Cortex of kidney (tissue), 1 donor: ENCODE data around the gene PPP1R37.
A peak's percentile ranks its signal among the peaks of the same experiment; 100 is the strongest.

Source experiments
- DNase-seq: peaks from one replicate; lab custom pipeline; 2025; lab: John Stamatoyannopoulos, UW

Gene PPP1R37

DNA sequence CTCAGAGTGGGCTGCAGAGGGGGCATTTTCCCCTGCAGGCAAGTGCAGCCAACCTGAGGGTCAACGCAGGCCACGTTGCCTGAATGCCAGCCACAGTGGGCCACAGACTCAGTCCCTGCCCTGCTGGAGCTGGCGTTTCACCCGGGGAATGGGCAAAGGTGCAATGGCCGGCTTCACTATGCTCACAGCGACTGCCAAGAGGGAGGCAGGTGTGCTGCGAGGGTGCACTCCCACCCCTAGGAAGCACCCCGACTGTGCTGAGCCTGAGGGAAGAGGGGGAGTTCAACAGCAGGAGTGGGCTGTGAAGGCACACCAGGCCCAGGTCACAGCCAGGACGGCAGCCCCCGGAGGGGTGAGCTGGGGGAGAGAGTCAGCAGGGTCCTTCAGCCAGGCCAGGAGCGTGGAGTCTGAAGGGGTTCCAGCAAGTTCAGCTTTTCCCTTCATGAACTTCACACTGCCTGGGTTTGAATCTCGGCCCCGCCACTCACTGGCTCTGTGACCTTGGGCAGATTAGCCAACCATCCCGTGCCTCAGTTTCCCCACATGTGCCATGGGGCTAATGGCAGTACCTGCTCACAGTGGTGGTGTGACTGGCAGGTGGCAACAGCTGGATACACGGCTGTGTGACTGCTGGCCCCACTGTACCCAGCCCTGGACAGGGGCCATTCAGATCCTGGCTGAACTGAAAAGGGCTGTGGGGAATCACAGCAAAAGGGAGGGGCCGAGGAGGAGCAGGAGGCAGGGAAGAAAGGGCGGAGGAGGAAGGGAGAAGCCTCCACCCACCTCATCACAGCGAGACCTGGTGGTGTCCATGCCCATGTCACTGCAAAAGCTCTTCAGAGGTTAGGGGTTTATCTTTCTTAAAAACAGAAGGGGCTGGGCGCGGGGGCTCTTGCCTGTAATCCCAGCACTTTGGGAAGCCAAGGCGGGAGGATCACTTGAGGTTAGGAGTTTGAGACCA is 77.4 kb downstream of the PPP1R37 start:
- DNase-seq = no peak

- no peak for DNase-seq
These were observed 78.2 kb downstream of the PPP1R37 start for GRCh38 chr19:45171211-45171623.

GRCh38 chr19:45172173-45172572 is 79.2 kb downstream of the PPP1R37 start:
- DNase-seq = no peak

DNA sequence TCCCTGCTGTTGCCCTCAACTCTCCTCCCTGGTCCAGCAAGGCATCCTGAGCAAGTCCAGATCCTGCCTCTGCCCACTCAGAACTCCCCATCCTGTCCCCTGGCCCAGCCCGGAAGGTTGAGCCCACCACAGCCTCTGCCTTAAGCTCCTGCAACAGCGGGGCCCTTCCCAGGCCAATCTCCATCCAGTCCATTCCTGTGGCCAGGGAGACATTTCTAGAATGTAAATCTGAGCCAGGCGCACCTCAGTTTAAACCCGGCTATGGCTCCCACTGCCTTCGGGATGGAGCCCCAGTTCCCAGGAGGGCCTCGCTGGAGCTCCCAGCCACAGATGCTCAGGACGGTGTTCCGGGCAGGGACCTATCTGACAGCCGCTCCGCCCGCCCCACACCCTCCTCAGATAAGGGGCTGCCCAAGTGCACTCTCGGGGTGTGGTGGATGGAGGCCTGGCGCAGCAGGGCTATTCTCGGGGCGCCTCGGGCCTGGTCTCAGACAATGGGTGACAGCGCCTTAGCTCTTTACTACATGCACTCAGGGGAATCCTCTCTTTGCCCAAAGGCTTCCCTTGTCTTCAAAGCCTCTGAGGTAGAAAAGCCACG is 79.7 kb downstream of the PPP1R37 start:
- DNase-seq = no peak

DNA sequence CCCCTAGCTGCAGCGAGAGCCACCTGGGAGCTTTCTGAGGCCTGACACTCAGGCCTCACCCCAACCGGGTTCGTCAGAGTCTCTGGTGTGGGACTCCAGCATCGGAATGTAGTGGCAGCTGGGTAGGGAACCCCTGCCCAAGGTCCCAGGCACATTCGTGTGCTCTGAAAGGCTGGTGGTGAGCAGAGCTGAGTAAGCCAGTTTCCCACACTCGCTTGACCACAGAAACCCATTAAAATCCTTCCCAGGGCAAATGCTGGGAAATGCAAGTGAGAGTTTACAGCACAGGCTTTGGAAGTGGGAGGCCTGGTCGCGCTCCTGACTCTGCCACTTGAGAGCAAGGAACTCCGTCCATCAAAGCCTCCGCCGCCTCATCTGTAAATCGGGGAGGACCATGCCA is 80.8 kb downstream of the PPP1R37 start:
- no peak for DNase-seq

GRCh38 chr19:45175515-45176345 is 82.8 kb downstream of the PPP1R37 start:
- DNase-seq = no peak

GRCh38 chr19:45177817-45178261 is 84.9 kb downstream of the PPP1R37 start, which contains the start of gene TRAPPC6A:
Gene TRAPPC6A (minus strand): TSS chr19:45178237. CDS start chr19:45178218, 19 bp downstream.
- DNase-seq = no peak

GRCh38 chr19:45178262-45179071 is 85.5 kb downstream of the PPP1R37 start, which contains the start of gene BLOC1S3:
Gene BLOC1S3 (plus strand): TSS chr19:45178784. CDS start chr19:45179297, 513 bp downstream.
- DNase-seq = peak; percentile 52

DNA sequence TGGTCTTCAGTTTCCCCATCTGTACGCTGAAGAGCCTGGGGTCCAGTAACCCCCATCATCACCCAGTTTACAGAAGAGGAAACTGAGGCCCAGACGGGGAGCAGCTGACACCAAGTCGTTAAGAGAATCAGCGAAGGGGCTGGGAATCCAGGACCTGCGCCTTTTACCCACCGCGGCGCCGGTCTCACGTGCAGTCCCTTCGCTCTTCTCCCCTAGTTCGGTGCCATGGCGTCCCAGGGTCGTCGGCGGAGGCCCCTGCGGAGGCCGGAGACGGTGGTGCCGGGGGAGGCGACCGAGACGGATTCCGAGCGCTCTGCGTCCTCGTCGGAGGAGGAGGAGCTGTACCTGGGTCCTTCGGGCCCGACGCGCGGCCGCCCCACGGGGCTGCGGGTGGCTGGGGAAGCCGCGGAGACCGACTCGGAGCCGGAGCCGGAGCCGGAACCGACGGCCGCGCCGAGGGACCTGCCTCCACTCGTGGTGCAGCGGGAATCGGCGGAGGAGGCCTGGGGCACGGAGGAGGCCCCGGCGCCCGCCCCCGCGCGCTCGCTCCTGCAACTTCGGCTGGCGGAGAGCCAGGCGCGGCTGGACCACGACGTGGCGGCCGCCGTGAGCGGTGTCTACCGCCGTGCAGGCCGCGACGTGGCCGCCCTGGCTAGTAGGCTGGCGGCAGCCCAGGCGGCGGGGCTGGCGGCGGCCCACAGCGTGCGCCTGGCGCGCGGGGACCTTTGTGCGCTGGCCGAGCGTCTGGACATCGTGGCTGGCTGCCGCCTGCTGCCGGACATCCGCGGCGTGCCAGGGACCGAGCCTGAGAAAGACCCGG is 86.3 kb downstream of the PPP1R37 start:
- DNase-seq = no peak

- no peak for DNase-seq
These were observed 87.0 kb downstream of the PPP1R37 start for GRCh38 chr19:45179892-45180370.

DNA sequence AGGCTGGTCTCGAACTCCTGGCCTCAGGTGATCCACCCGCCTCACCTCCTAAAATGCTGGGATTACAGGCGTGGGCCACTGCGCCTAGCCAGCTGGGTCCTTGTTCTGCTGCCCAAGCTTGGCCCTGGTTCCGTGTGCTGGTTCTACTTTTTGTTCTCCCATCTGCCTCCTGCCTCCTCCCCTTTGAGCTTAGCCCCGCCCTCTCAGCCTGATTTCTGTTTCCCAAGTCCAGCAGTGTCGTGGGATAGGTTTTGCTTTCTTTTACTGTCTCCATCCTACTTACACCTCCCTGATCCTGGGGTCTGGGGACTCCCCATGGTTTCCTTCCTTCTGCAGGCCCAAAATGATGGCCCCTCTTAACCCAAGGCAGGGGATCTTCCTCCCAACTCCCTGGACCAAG is 88.0 kb downstream of the PPP1R37 start:
- no peak for DNase-seq

DNA sequence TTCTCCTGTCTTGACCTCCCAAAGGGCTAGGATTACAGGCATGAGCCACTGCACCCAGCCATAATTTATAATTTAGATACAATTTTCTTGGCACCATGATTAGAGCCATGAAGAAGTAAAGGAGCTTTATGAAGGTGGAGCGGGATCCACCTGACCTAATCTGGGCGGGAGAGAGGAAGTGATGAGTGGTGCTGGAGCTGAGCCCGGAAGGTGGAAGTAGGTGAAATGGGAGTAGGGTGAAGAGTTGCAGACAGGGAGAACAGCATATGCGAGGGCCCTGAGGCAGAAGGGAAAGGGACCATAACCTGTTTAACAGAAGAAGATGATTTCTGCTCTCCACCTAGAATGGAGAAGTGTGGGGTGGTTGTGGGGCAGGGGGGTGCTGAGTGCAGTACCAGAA is 89.8 kb downstream of the PPP1R37 start:
- no peak for DNase-seq

DNA sequence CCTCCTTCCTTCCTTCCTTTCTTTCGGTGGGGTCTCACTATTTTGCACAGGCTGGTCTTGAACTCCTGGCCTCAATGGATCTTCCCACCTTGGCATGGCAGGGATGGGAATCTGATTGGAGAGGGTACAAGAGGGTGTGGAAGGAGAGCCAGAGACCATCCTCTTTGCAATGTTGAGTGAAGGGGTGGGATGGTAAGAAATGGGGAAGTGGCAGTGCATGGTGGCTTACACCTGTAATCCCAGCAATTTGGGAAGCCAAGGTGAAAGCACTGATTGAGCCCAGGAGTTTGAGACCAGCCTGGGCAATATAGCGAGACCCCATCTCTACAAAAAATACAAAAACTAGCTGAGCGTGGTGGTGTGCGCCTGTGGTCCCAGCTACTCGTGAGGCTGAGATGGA is 91.1 kb downstream of the PPP1R37 start:
- no peak for DNase-seq

- DNase-seq = no peak
These were observed 93.7 kb downstream of the PPP1R37 start for GRCh38 chr19:45186509-45187334.

DNA sequence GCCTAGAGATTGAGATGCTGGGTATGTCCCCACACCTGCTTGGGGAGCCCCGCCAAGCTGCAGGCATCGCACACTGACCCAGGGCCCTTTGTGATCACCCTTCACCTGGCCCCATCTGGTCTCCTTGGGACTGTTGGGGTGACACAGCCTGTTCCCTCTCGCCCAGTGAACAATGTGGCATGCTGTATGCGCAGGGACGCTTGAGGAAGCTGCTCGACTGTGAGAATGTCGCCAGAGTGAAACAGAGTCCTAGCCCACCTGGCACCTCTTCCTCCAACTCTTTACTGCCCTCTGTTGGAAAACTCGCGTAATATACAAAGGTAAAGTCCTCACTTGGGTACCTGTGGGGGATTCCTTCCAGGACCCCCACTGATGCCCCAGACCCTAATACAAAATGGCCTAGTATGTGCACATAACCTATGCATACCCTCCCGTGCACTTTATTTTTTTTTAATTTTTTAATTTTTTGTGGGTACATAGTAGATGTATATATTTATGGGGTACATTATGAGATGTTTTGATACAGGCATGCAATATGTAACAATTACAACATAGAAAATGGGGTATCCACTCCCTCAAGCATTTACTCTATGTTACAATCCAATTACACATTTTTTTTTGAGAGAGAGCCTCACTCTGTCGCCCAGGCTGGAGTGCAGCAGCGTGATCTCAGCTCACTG is 94.6 kb downstream of the PPP1R37 start:
- DNase-seq = no peak

DNA sequence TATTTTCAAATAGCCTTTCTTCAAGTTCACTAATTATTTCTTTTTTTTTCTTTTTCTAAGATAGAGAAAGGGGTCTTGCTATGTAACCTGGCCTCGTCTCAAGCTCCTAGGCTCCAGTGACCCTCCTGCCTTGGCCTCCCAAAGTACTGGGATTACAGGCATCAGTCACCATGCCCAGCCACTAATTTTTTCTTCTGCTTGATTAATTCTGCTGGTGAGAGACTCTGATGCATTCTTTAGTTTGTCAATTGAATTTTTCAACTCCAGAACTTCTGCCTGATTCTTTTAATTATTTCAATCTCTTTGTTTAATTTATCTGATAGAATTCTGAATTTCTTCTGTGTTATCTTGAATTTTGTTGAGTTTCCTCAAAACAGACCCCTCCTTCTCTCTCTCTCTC is 97.0 kb downstream of the PPP1R37 start:
- no peak for DNase-seq

DNA sequence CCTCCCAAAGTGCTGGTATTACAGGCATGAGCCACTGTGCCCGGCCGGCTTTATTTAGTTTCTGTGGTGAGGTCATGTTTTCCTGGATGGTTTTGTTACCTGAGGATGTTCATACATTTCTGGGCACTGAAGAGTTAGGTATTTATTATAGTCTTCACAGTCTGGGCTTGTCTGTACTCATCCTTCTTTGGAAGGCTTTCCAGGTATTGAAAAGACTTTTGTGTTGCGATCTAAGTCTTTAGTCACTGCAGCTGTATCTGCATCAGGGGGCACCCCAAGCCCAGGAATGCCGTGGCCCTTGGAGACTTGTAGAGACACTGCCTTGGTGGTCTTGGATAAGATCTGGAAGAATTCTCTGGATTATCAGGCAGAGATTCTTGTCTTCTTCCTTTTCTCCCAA is 98.4 kb downstream of the PPP1R37 start:
- no peak for DNase-seq

GRCh38 chr19:45195764-45196163 is 102.8 kb downstream of the PPP1R37 start:
- no peak for DNase-seq
